Body of pancreas (tissue), 4 donors: ENCODE measurements around the gene ADAMTS7.

Experiments used
- POLR2A ChIP-seq, 3 donors: fragments of 450-650 bp; IDR thresholded peaks; one replicate each; pipeline ENCODE4 v1.6.1; 2016; ENCODE audit warnings: antibody characterized with exemption in 3 of 3, mild to moderate bottlenecking in 2 of 3
- TF ChIP-seq, protein P1 (sequence below), 7 experiments: fragments of 450-650 bp in 4 of 7; fragments of 200-600 bp in 3 of 7; sonication (generic) in 3 of 7; IDR thresholded peaks; one replicate each; pipeline ENCODE4 v1.5.1; 2016 to 2019; ENCODE audit warnings: antibody characterized with exemption in 7 of 7

DNA sequence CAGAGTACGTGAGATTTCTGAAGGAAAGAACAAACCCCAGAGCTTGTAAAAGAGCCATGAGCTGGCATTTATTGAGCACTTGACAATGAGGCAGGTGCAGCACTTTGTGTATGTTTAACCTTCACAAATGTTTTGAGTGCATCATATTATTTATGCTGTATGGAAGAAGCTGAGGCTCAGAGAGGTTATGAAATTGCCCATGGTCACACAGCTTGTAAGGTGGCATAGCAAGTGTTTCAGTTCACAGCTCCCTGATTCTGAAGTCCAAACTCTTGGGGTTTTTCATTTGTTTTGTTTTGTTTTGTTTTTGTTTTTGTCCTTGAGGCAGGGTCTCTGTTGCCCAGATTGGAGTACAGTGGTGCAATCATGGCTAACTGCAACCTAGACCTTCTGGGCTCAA, 25.1 kb upstream of the ADAMTS7 start:
- TF ChIP-seq, protein P1, sequence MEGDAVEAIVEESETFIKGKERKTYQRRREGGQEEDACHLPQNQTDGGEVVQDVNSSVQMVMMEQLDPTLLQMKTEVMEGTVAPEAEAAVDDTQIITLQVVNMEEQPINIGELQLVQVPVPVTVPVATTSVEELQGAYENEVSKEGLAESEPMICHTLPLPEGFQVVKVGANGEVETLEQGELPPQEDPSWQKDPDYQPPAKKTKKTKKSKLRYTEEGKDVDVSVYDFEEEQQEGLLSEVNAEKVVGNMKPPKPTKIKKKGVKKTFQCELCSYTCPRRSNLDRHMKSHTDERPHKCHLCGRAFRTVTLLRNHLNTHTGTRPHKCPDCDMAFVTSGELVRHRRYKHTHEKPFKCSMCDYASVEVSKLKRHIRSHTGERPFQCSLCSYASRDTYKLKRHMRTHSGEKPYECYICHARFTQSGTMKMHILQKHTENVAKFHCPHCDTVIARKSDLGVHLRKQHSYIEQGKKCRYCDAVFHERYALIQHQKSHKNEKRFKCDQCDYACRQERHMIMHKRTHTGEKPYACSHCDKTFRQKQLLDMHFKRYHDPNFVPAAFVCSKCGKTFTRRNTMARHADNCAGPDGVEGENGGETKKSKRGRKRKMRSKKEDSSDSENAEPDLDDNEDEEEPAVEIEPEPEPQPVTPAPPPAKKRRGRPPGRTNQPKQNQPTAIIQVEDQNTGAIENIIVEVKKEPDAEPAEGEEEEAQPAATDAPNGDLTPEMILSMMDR (IDR thresholded peaks at IDR 0.05) = no peak
- no peak for TF ChIP-seq POLR2A (IDR thresholded peaks at IDR 0.05)
